ENCODE data around the gene FBXL14. TPM values are rescaled to one million over a fixed set of nuclear protein-coding genes. Genes with fewer than 3 reads are reported as not detected.

FBXL14 gene
- total and polyA plus RNA-seq, 2 of the 13 experiments (the other 11 are each of a cell fraction or from before 2014, with no cell fraction given) = 7.0 to 7.4 TPM

DNA sequence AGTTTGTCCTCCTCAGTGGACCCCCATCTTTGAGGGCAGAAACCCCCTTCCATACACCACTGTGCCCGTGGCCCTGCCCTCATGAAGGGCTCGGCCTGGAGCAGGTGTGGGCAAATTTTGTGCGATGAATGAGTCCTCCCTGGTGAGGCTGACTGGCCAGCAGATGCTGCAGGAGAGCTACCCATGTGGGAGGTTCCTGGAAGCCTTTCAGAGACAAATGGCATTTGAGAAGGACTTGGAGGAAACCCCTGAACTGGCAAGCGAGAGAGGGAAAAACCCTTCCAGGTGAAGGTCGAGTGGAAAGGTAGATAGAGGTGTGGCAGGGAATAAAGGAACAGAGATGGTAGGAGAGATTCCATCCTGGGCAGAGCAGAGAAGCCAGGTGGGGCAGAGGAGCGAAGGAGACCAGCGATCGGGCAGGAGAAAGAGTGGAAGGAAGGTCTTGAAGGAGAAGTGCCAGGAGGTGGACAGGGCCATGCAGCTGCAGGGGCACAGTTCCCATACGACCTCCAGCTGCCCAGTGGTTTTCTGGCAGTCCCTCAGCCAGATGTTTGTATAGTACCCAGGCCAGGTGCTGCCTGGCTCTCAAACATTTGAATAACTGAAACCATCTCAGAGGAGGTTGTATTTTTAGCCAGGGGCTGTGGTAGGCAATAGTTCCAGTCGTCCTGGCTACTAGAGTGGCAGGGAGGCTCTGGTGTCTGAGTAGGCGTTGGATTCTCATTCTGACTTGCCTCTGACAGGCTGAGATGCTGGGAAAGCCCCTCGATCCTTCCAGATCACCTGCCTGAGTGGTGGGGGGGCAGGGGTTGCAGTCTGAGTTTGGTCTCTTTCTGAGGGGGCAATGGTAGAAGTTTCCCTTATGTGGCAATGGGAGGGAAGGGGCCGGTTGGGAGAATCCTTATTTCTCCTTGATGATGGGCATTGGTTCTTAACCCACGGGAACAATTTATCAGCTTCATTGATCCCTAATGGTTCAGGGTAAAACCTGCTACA is 40.1 kb downstream of the FBXL14 start:
- H3K9ac ChIP-seq (ENCODE audit: insufficient read depth, low read depth, low read length) = no peak overlapping the region
- CTCF ChIA-PET (ENCODE audit: low intra/inter-chr PET ratio, low total read pairs) = no interaction called here
- 30% methylated on average over 14 of the region's 14 CpGs for WGBS (ENCODE audit: low lambda C conversion rate)
- FAIRE-seq (no peak), ATAC-seq (no peak), DNase-seq (ENCODE audit: low spot score) (no peak)
- H3K4me1 ChIP-seq (ENCODE audit: insufficient read depth, low read length) = no peaks in the 10 kb centered on the region
- TF ChIP-seq ZFP36 (IDR thresholded peaks at IDR 0.05; ENCODE audit: borderline replicate concordance, low read depth, low read length, partially characterized antibody) (no peak), RCOR2 (CRISPR knock-in tag; IDR thresholded peaks at IDR 0.05) (no peak), POLR2AphosphoS2 (IDR thresholded peaks at IDR 0.05; ENCODE audit: low read depth, low read length) (no peak), ZNF562 (CRISPR knock-in tag; IDR thresholded peaks at IDR 0.05; ENCODE audit: borderline replicate concordance) (no peak), NFATC3 (CRISPR knock-in tag; IDR thresholded peaks at IDR 0.05) (no peak), IRX3 (CRISPR knock-in tag; IDR thresholded peaks at IDR 0.05; ENCODE audit: borderline replicate concordance, low read depth) (no peak), ZMAT3 (CRISPR knock-in tag; conservative IDR thresholded peaks at IDR 0.05) (no peak), ARNTL (CRISPR knock-in tag; IDR thresholded peaks at IDR 0.05) (no peak), DR1 (CRISPR knock-in tag; IDR thresholded peaks at IDR 0.05) (no peak), ZNF749 (CRISPR knock-in tag; IDR thresholded peaks at IDR 0.05; ENCODE audit: borderline replicate concordance) (no peak), PPARG (CRISPR knock-in tag; conservative IDR thresholded peaks at IDR 0.05) (no peak), ZSCAN9 (CRISPR knock-in tag; IDR thresholded peaks at IDR 0.05; ENCODE audit: borderline replicate concordance) (no peak)
- no peak overlapping the region for H3K4me3 ChIP-seq (replicated peaks in 1 of 3; ENCODE audit: insufficient read depth in 1 of 3, low read depth in 2 of 3, low read length in 3 of 3)
- H3K79me2 ChIP-seq (ENCODE audit: insufficient read depth, low read length) = no peaks in the 10 kb centered on the region
- no peak overlapping the region for H2AFZ ChIP-seq (ENCODE audit: low read length)
- intact Hi-C loops (cut with micrococcal nuclease; ENCODE audit: unreplicated experiment) = no loop called here
- POLR2A ChIA-PET = no interaction called here
- BruUV-seq (replicated peaks) = no TSS peak
- H3K9me3 ChIP-seq (ENCODE audit: low read length) = no peaks in the 10 kb centered on the region
- no peak overlapping the region for H3K27ac ChIP-seq (ENCODE audit: extremely low read length, insufficient read depth, low read length)
- H3K27me3 ChIP-seq (ENCODE audit: control insufficient read depth in 1 of 2, insufficient read depth in 2 of 2, low read length in 2 of 2) = peaks cover 3 to 34% of the 10 kb centered on the region in 2 experiments
- H3K36me3 ChIP-seq (replicated peaks in 1 of 2; ENCODE audit: control insufficient read depth in 1 of 2, insufficient read depth in 2 of 2, low read length in 2 of 2) = no peaks in the 10 kb centered on the region
- no peak overlapping the region for H3K4me2 ChIP-seq (ENCODE audit: low read depth, low read length)
- in situ Hi-C loops (cut with HindIII; ENCODE audit: extremely low pct_ligation_motif_present, low pct_unique_long_range_greater_than_20kb) = no loop called here
- H4K20me1 ChIP-seq (ENCODE audit: insufficient read depth, low read length) = no peaks in the 10 kb centered on the region

Data from HepG2 (cell line).